ENCODE results near the gene IGBP1. TPM values are rescaled to one million over a fixed set of nuclear protein-coding genes. Genes with fewer than 3 reads are reported as not detected.

The IGBP1 gene
- total and polyA plus RNA-seq, 9 of the 15 experiments (the other 6 are each of a cell fraction or from before 2014, with no cell fraction given), result 36.6 to 91.5 (median 52.8) TPM

DNA sequence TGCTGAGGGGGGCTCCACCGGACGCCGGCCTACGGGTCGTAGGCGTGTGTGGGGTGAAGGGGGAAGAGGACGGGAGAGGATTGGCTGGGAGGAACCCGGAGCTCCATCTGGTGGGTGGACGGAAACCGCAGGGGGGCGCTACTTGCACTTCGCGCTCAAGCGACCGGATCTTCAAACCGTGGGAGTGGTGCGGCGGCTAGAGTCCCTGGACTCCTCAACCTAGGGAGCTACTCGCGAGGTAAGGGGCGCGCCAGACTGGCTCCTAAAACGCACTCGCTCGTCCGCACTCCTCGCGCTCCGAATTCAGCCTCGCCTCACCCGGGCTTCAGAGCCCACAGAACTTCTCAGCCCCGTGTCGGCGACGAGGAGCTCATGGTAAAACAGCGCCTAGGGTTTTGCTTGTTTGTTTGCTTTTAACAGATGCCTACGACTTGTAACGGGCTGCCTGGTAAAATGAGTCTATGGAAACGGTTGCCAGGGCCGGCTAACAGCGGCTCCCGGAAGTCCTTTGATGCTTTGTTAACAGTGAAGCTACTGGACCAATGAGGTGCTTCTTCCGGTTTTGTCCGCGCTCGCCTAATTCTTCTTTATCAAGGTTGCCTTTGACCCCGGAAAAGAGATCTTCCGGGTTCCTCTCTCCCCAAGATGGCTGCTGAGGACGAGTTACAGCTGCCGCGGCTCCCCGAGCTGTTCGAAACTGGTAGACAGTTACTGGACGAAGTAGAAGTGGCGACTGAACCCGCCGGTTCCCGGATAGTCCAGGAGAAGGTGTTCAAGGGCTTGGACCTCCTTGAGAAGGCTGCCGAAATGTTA, at the start of gene IGBP1 (continued):
- TF ChIP-seq, protein P1, sequence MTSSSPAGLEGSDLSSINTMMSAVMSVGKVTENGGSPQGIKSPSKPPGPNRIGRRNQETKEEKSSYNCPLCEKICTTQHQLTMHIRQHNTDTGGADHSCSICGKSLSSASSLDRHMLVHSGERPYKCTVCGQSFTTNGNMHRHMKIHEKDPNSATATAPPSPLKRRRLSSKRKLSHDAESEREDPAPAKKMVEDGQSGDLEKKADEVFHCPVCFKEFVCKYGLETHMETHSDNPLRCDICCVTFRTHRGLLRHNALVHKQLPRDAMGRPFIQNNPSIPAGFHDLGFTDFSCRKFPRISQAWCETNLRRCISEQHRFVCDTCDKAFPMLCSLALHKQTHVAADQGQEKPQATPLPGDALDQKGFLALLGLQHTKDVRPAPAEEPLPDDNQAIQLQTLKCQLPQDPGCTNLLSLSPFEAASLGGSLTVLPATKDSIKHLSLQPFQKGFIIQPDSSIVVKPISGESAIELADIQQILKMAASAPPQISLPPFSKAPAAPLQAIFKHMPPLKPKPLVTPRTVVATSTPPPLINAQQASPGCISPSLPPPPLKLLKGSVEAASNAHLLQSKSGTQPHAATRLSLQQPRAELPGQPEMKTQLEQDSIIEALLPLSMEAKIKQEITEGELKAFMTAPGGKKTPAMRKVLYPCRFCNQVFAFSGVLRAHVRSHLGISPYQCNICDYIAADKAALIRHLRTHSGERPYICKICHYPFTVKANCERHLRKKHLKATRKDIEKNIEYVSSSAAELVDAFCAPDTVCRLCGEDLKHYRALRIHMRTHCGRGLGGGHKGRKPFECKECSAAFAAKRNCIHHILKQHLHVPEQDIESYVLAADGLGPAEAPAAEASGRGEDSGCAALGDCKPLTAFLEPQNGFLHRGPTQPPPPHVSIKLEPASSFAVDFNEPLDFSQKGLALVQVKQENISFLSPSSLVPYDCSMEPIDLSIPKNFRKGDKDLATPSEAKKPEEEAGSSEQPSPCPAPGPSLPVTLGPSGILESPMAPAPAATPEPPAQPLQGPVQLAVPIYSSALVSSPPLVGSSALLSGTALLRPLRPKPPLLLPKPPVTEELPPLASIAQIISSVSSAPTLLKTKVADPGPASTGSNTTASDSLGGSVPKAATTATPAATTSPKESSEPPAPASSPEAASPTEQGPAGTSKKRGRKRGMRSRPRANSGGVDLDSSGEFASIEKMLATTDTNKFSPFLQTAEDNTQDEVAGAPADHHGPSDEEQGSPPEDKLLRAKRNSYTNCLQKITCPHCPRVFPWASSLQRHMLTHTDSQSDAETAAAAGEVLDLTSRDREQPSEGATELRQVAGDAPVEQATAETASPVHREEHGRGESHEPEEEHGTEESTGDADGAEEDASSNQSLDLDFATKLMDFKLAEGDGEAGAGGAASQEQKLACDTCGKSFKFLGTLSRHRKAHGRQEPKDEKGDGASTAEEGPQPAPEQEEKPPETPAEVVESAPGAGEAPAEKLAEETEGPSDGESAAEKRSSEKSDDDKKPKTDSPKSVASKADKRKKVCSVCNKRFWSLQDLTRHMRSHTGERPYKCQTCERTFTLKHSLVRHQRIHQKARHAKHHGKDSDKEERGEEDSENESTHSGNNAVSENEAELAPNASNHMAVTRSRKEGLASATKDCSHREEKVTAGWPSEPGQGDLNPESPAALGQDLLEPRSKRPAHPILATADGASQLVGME (CRISPR knock-in tag; IDR thresholded peaks at IDR 0.05), result no peak
- TF ChIP-seq, protein P2, sequence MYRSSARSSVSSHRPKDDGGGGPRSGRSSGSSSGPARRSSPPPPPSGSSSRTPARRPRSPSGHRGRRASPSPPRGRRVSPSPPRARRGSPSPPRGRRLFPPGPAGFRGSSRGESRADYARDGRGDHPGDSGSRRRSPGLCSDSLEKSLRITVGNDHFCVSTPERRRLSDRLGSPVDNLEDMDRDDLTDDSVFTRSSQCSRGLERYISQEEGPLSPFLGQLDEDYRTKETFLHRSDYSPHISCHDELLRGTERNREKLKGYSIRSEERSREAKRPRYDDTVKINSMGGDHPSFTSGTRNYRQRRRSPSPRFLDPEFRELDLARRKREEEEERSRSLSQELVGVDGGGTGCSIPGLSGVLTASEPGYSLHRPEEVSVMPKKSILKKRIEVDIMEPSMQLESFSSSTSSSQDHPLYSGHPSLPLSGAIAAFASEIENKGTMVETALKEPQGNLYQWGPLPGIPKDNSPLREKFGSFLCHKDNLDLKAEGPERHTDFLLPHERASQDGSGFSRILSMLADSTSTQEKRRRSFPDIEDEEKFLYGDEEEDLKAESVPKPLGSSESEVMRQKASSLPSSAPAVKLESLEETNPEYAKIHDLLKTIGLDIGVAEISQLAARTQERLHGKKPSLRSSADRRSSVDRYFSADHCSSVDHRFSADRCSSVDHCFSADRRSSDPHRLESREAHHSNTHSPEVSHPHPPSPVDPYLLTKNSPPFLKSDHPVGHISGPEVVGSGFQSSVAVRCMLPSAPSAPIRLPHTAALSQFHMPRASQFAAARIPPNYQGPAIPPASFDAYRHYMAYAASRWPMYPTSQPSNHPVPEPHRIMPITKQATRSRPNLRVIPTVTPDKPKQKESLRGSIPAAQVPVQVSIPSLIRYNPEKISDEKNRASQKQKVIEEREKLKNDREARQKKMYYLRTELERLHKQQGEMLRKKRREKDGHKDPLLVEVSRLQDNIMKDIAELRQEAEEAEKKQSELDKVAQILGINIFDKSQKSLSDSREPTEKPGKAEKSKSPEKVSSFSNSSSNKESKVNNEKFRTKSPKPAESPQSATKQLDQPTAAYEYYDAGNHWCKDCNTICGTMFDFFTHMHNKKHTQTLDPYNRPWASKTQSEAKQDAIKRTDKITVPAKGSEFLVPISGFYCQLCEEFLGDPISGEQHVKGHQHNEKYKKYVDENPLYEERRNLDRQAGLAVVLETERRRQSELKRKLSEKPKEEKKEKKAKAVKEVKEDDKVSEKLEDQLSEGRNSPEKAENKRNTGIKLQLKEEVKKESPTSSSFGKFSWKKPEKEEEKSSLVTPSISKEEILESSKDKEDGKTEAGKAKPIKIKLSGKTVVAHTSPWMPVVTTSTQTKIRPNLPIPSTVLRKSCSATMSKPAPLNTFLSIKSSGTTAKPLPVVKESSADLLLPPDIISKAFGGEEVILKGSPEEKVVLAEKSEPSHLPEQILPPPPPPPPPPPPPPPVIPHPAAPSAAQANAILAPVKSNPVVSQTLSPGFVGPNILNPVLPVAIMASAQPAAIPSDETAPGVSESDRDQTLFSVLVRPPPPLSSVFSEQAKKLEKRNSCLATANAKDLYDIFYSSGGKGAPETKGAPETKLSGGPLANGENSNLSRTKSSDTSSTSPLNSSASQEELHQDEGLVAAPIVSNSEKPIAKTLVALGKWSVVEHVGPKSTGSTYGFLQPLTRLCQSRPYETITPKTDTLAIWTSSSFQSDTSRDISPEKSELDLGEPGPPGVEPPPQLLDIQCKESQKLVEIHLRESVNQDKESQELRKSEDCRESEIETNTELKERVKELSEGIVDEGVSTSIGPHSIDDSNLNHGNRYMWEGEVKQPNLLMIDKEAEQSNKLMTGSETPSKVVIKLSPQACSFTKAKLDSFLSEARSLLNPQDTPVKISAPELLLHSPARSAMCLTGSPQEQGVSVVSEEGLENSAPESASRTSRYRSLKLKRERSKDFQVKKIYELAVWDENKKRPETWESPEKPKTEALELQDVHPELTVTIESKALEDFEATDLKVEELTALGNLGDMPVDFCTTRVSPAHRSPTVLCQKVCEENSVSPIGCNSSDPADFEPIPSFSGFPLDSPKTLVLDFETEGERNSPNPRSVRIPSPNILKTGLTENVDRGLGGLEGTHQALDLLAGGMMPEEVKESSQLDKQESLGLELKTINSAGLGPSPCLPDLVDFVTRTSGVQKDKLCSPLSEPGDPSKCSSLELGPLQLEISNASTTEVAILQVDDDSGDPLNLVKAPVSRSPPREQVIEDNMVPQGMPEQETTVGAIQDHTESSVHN (IDR thresholded peaks at IDR 0.05; ENCODE audit: borderline replicate concordance in 1 of 2, low read depth in 1 of 2), result no peak
- 0 out of 2 replicates have a peak, but pooled peaks have one; percentile 30 for TF ChIP-seq MBD2 (IDR thresholded peaks at IDR 0.05; ENCODE audit: borderline replicate concordance, low read depth)
- no peak for TF ChIP-seq MED1 (CRISPR knock-in tag; IDR thresholded peaks at IDR 0.05; ENCODE audit: borderline replicate concordance)
- no peak for TF ChIP-seq ZNF311 (CRISPR knock-in tag; IDR thresholded peaks at IDR 0.05)
- no peak for TF ChIP-seq ZNF561 (CRISPR knock-in tag; conservative IDR thresholded peaks at IDR 0.05)
- peak; percentile 99 for TF ChIP-seq ELF1 (tag; IDR thresholded peaks at IDR 0.05)
- no peak for TF ChIP-seq CAMTA2 (CRISPR knock-in tag; conservative IDR thresholded peaks at IDR 0.05)
- TF ChIP-seq, protein P3, sequence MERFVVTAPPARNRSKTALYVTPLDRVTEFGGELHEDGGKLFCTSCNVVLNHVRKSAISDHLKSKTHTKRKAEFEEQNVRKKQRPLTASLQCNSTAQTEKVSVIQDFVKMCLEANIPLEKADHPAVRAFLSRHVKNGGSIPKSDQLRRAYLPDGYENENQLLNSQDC (CRISPR knock-in tag; IDR thresholded peaks at IDR 0.05), result no peak
- TF ChIP-seq ASH1L (IDR thresholded peaks at IDR 0.05; ENCODE audit: borderline replicate concordance, low read depth, partially characterized antibody), result peak; percentile 76
- peak; percentile 89 for TF ChIP-seq POLR2AphosphoS5 (IDR thresholded peaks at IDR 0.05; ENCODE audit: control insufficient read depth, insufficient read depth, low read depth, low read length)
- TF ChIP-seq CHD4 (IDR thresholded peaks at IDR 0.05; ENCODE audit: insufficient read depth, insufficient replicate concordance, low read depth, low read length, poor library complexity, severe bottlenecking), result no peak

Data from K562 (cell line).